Activated naive CD8-positive, alpha-beta T cell treated with anti-CD3 and anti-CD28 coated beads, Interleukin-2, amount 10 ng/mL, durations not matched to agents 7 days and 5 days (primary cell): ENCODE results near the gene MAP4K3. TPM values are rescaled to one million over a fixed set of nuclear protein-coding genes. Genes with fewer than 3 reads are reported as not detected.

Experiments
- ATAC-seq: fragments of 150-1000 bp; cut with Tn5 transposase; one replicate; pipeline ENCODE4 v1.10.0; 2021; ENCODE audit warnings: low read depth, moderate library complexity
- POLR2A ChIA-PET: fragments of 350-600 bp; sonication (Branson Sonifier 250); formaldehyde crosslinking; loops from one replicate; lab custom pipeline; 2021; ENCODE audit warnings: antibody characterized with exemption; lab: Charles Lee
- DNase-seq: peaks from one replicate; pipeline ENCODE4 v3.0.0; 2021
- H3K27ac Mint-ChIP-seq: one replicate; pipeline ENCODE4 v1.8.0; 2022; ENCODE audit warnings: mild to moderate bottlenecking, mixed read lengths
- H3K27me3 Mint-ChIP-seq: one replicate; pipeline ENCODE4 v1.8.0; 2022; ENCODE audit warnings: mild to moderate bottlenecking, moderate library complexity, mixed read lengths
- H3K36me3 Mint-ChIP-seq: one replicate; pipeline ENCODE4 v1.8.0; 2021; ENCODE audit warnings: mild to moderate bottlenecking, mixed read lengths
- H3K4me1 Mint-ChIP-seq: one replicate; pipeline ENCODE4 v1.8.0; 2021; ENCODE audit warnings: mixed read lengths
- H3K4me3 Mint-ChIP-seq: one replicate; pipeline ENCODE4 v1.8.0; 2022; ENCODE audit warnings: mild to moderate bottlenecking, moderate library complexity, mixed read lengths
- H3K9me3 Mint-ChIP-seq: one replicate; pipeline ENCODE4 v1.8.0; 2021; ENCODE audit warnings: mixed read lengths
- total RNA-seq, 2 experiments: library from RNA; stranded (reverse); gene quantifications; one replicate each; pipeline ENCODE4 v1.2.3, GENCODE V29; 2021

The MAP4K3 gene
- total RNA-seq, 2 experiments from 2014 or later = 12.1 to 13.7 TPM

- POLR2A ChIA-PET = no interaction called here
Measured at GRCh38 chr2:39320162-39320561, 116.9 kb downstream of the MAP4K3 start.

GRCh38 chr2:39313575-39313974 is 123.5 kb downstream of the MAP4K3 start:
- Mint-ChIP-seq H3K36me3 (peaks cover 5% of the 10 kb centered on the region), H3K9me3 (no peaks in the 10 kb centered on the region), H3K27me3 (no peaks in the 10 kb centered on the region), H3K4me3 (no peak overlapping the region), H3K4me1 (no peaks in the 10 kb centered on the region), H3K27ac (no peak overlapping the region)
- ATAC-seq (no peak), DNase-seq (no peak)
- POLR2A ChIA-PET = no interaction called here

More at GRCh38 chr2:39320162-39320561, 116.9 kb downstream of the MAP4K3 start:
- H3K4me1 Mint-ChIP-seq = no peaks in the 10 kb centered on the region
- ATAC-seq (no peak), DNase-seq (no peak)
- no peaks in the 10 kb centered on the region for H3K9me3 Mint-ChIP-seq
- no peaks in the 10 kb centered on the region for H3K36me3 Mint-ChIP-seq
- H3K27ac Mint-ChIP-seq = no peak overlapping the region
- H3K27me3 Mint-ChIP-seq = no peaks in the 10 kb centered on the region
- no peak overlapping the region for H3K4me3 Mint-ChIP-seq

GRCh38 chr2:39311469-39311868 is 125.6 kb downstream of the MAP4K3 start:
- DNase-seq = no peak
- peaks cover 5% of the 10 kb centered on the region for H3K36me3 Mint-ChIP-seq
- H3K27ac Mint-ChIP-seq = no peak overlapping the region
- H3K27me3 Mint-ChIP-seq = no peaks in the 10 kb centered on the region
- H3K9me3 Mint-ChIP-seq = no peaks in the 10 kb centered on the region
- no peak overlapping the region for H3K4me3 Mint-ChIP-seq
- no peaks in the 10 kb centered on the region for H3K4me1 Mint-ChIP-seq
- ATAC-seq = no peak
- POLR2A ChIA-PET = no interaction called here

GRCh38 chr2:39308778-39309177 is 128.3 kb downstream of the MAP4K3 start:
- Mint-ChIP-seq H3K4me1 (no peaks in the 10 kb centered on the region), H3K4me3 (no peak overlapping the region), H3K27ac (no peak overlapping the region), H3K36me3 (peaks cover 5% of the 10 kb centered on the region), H3K9me3 (no peaks in the 10 kb centered on the region), H3K27me3 (no peaks in the 10 kb centered on the region)
- ATAC-seq (no peak), DNase-seq (no peak)
- POLR2A ChIA-PET = no interaction called here

- POLR2A ChIA-PET = no interaction called here
- Mint-ChIP-seq H3K36me3 (no peaks in the 10 kb centered on the region), H3K9me3 (no peaks in the 10 kb centered on the region), H3K27me3 (no peaks in the 10 kb centered on the region), H3K4me1 (no peaks in the 10 kb centered on the region), H3K27ac (no peak overlapping the region), H3K4me3 (no peak overlapping the region)
- no peak for ATAC-seq
- no peak for DNase-seq
Measured at GRCh38 chr2:39306626-39307025, 130.5 kb downstream of the MAP4K3 start.

- POLR2A ChIA-PET = no interaction called here
- H3K36me3 Mint-ChIP-seq = no peaks in the 10 kb centered on the region
- no peak for DNase-seq
- H3K27me3 Mint-ChIP-seq = no peaks in the 10 kb centered on the region
- no peaks in the 10 kb centered on the region for H3K4me1 Mint-ChIP-seq
- H3K9me3 Mint-ChIP-seq = no peaks in the 10 kb centered on the region
- H3K4me3 Mint-ChIP-seq = no peak overlapping the region
- ATAC-seq = no peak
- no peak overlapping the region for H3K27ac Mint-ChIP-seq
Measured at GRCh38 chr2:39304729-39305128, 132.4 kb downstream of the MAP4K3 start.

- Mint-ChIP-seq H3K36me3 (no peaks in the 10 kb centered on the region), H3K9me3 (no peaks in the 10 kb centered on the region), H3K4me3 (no peak overlapping the region), H3K27me3 (no peaks in the 10 kb centered on the region), H3K27ac (no peak overlapping the region), H3K4me1 (no peaks in the 10 kb centered on the region)
- POLR2A ChIA-PET = no interaction called here
- ATAC-seq (no peak), DNase-seq (no peak)
Measured at GRCh38 chr2:39304200-39304599, 132.9 kb downstream of the MAP4K3 start.

- no peak for ATAC-seq
- POLR2A ChIA-PET = no interaction called here
- H3K27ac Mint-ChIP-seq = no peak overlapping the region
Measured at GRCh38 chr2:39301352-39301751, 135.7 kb downstream of the MAP4K3 start.

GRCh38 chr2:39300044-39300978 is 136.8 kb downstream of the MAP4K3 start:
- Mint-ChIP-seq H3K27me3 (no peaks in the 10 kb centered on the region), H3K27ac (no peak overlapping the region), H3K36me3 (peaks cover 3% of the 10 kb centered on the region), H3K4me3 (no peak overlapping the region), H3K4me1 (no peaks in the 10 kb centered on the region), H3K9me3 (no peaks in the 10 kb centered on the region)
- no peak for ATAC-seq
- DNase-seq = no peak
- POLR2A ChIA-PET = no interaction called here

More at GRCh38 chr2:39301352-39301751, 135.7 kb downstream of the MAP4K3 start:
- H3K36me3 Mint-ChIP-seq = peaks cover 3% of the 10 kb centered on the region
- H3K27me3 Mint-ChIP-seq = no peaks in the 10 kb centered on the region
- DNase-seq = no peak
- H3K4me1 Mint-ChIP-seq = no peaks in the 10 kb centered on the region
- H3K4me3 Mint-ChIP-seq = no peak overlapping the region
- no peaks in the 10 kb centered on the region for H3K9me3 Mint-ChIP-seq

GRCh38 chr2:39290433-39290832 is 146.7 kb downstream of the MAP4K3 start:
- H3K27me3 Mint-ChIP-seq = no peaks in the 10 kb centered on the region

GRCh38 chr2:39289609-39290008 is 147.5 kb downstream of the MAP4K3 start:
- Mint-ChIP-seq H3K27ac (no peak overlapping the region), H3K4me3 (no peak overlapping the region), H3K4me1 (no peaks in the 10 kb centered on the region), H3K9me3 (no peaks in the 10 kb centered on the region), H3K27me3 (no peaks in the 10 kb centered on the region), H3K36me3 (peaks cover 3% of the 10 kb centered on the region)
- DNase-seq (no peak), ATAC-seq (no peak)
- POLR2A ChIA-PET = interaction anchor here (0.7 kb wide), 1 partner anchor 235 kb away, joined by 3 read pairs; no protein-coding TSS in a partner anchor

More at GRCh38 chr2:39290433-39290832, 146.7 kb downstream of the MAP4K3 start:
- Mint-ChIP-seq H3K9me3 (no peaks in the 10 kb centered on the region), H3K4me1 (no peaks in the 10 kb centered on the region), H3K36me3 (peaks cover 3% of the 10 kb centered on the region), H3K27ac (no peak overlapping the region), H3K4me3 (no peak overlapping the region)
- POLR2A ChIA-PET = interaction anchor here (0.7 kb wide), 2 partner anchors 108 to 236 kb away, joined by 3 read pairs; no protein-coding TSS in a partner anchor
- DNase-seq (no peak), ATAC-seq (no peak)

GRCh38 chr2:39283561-39283960 is 153.5 kb downstream of the MAP4K3 start:
- H3K4me1 Mint-ChIP-seq = no peaks in the 10 kb centered on the region
- no peaks in the 10 kb centered on the region for H3K9me3 Mint-ChIP-seq
- DNase-seq = no peak
- H3K4me3 Mint-ChIP-seq = no peak overlapping the region
- H3K27ac Mint-ChIP-seq = no peak overlapping the region
- POLR2A ChIA-PET = no interaction called here
- no peak for ATAC-seq
- no peaks in the 10 kb centered on the region for H3K27me3 Mint-ChIP-seq
- H3K36me3 Mint-ChIP-seq = peaks cover 3% of the 10 kb centered on the region

GRCh38 chr2:39281391-39281790 is 155.7 kb downstream of the MAP4K3 start:
- no peak for ATAC-seq
- Mint-ChIP-seq H3K4me3 (no peak overlapping the region), H3K27me3 (no peaks in the 10 kb centered on the region), H3K36me3 (peaks cover 10% of the 10 kb centered on the region), H3K4me1 (no peaks in the 10 kb centered on the region), H3K9me3 (no peaks in the 10 kb centered on the region), H3K27ac (no peak overlapping the region)
- DNase-seq = no peak
- POLR2A ChIA-PET = no interaction called here

- Mint-ChIP-seq H3K27me3 (no peaks in the 10 kb centered on the region), H3K9me3 (no peaks in the 10 kb centered on the region), H3K36me3 (peaks cover 18% of the 10 kb centered on the region), H3K27ac (no peak overlapping the region), H3K4me3 (no peak overlapping the region), H3K4me1 (no peaks in the 10 kb centered on the region)
- DNase-seq = no peak
- POLR2A ChIA-PET = no interaction called here
- no peak for ATAC-seq
Measured at GRCh38 chr2:39275016-39275415, 162.1 kb downstream of the MAP4K3 start.
